GM13977 (cell line): ENCODE data around the gene PIEZO1.

Experiments used
- DNase-seq: peaks from one replicate; pipeline ENCODE4 v3.0.0; 2012; ENCODE audit warnings: low spot score
- in situ Hi-C: fragments of 300-500 bp; cut with MboI; formaldehyde crosslinking; loops from one replicate; pipeline ENCODE4 v1.12.0; 2022; ENCODE audit warnings: low sequenced_read_pairs, low pct_unique_long_range_greater_than_20kb, mixed read lengths, inconsistent platforms; ENCODE audit not compliant: unreplicated experiment
- TF ChIP-seq, protein P1 (sequence below): IDR thresholded peaks from 2 replicates; pipeline ENCODE4 v1.5.1; 2012; ENCODE audit warnings: mild to moderate bottlenecking, control low read depth; ENCODE audit not compliant: insufficient read depth; ENCODE audit errors: extremely low read depth, missing control alignments

PIEZO1 gene

DNA sequence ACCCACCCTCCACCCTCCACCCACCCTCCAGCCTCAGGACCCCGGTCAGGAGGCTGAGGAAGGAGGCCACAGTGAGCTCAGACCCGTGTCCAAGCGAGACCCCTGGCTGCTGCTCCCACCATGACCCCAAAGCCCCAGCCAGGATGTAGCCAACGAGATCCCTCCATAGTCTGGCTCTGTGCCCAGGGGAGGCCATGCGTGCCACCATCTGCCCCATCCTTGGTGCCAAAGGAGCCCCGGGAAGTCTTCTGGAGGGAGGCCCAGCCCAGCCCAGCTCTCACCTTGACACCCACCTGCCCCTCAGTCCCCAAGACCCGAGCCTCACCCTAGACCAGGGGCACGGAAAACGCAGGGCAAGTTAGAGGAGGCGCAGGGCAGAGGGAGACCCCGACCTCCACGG, 34.2 kb downstream of the PIEZO1 start:
- in situ Hi-C loops: no loop called here
- TF ChIP-seq, protein P1, sequence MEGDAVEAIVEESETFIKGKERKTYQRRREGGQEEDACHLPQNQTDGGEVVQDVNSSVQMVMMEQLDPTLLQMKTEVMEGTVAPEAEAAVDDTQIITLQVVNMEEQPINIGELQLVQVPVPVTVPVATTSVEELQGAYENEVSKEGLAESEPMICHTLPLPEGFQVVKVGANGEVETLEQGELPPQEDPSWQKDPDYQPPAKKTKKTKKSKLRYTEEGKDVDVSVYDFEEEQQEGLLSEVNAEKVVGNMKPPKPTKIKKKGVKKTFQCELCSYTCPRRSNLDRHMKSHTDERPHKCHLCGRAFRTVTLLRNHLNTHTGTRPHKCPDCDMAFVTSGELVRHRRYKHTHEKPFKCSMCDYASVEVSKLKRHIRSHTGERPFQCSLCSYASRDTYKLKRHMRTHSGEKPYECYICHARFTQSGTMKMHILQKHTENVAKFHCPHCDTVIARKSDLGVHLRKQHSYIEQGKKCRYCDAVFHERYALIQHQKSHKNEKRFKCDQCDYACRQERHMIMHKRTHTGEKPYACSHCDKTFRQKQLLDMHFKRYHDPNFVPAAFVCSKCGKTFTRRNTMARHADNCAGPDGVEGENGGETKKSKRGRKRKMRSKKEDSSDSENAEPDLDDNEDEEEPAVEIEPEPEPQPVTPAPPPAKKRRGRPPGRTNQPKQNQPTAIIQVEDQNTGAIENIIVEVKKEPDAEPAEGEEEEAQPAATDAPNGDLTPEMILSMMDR: no peak

DNA sequence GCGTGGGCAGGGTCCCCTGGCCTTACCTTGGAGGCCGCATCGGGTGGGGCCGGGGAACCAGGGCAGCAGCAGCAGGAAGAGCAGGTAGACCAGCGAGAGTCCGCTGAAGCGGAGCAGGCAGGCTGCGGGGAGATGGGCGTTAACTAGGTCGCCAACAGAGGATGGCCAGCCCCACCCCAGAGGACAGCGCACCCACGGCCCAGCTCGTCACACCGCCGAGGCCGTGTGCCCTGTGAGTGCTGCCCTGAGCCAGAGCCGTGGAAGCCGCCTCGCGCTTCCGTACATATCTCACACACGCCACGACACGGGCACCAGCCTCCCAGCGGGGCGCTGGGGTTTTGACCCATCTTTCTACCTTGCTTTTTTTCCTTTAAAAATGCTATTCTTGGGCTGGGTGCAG, 35.7 kb downstream of the PIEZO1 start:
- no peak for DNase-seq
- in situ Hi-C loops: no loop called here
- TF ChIP-seq, protein P1: no peak

More for the DNA sequence above, 34.2 kb downstream of the PIEZO1 start:
- DNase-seq: no peak

DNA sequence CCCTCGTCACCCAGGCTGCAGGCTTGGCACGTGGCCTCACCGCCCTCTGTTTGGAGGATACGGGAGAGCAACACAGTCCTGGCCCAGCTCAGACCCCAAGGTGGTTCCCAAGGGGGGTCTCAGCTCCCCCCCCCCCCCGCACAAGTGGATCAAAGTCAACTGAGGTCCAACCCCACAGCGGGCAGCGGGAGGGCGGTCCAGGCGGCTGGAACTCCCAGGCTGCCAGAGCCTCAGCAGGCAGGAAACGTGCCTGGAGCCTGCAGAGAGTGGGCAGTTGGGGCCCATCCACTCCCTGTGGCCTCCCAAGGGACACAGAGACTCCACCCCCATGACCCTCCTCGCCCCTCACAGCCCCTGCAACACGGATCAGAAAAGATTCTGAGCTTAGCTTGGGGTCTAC, 36.7 kb downstream of the PIEZO1 start:
- TF ChIP-seq, protein P1: no peak
- DNase-seq: no peak
- in situ Hi-C loops: no loop called here

DNA sequence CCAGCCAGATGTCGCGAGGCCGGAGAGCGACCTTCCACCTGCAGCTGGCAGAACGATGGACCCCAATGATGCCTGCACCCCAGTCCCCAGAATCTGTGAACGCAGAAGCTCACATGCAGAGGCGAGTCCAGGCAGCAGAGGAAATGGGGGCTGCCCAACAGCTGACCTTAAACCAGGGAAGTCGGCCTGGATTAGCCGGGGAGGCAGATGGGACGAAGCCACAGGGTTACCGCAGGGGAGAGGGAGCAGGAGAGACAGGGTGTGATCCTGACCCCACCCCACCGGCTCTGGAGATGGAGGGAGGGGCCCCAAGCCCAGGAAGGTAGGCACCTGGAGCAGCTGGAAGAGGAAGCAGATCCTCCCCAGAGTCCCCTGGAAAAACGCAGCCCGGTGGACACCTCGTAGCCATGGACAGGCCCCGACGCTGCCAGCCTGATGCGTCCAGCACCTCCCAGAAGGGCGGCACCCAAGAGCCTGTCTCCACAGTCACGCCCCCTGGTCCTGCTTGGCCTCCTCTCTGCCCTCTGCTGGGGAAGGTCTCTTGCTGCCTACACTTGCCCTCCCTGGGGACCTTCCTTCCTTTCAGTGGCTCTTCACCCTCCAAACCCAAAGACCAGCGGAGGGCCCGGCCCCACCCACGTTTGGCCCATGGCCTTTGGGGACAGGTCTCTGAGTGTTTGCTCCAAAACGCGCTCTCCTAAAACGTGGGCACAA, 37.3 kb downstream of the PIEZO1 start:
- TF ChIP-seq, protein P1: peak; percentile 39
- DNase-seq: peak; percentile 74
- in situ Hi-C loops: no loop called here

DNA sequence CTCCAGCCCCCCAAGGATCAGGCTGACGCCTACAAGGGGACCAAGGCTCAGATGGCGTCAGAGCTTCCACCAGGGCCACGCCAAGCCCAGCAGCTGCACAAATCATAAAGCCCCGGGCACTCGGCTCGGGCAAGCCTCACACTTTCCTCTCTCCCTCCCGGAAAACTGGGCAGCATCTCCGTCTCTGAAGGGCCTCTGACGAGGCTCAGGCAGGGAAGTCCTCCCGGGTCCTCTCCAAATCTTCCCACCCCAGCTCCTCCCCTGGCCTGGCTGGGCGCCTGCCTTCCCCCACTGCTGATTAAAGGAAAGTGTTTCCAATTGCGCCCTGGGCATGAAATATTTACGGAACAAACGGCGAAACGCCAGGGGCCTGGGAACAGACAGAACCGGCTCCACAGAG, 38.5 kb downstream of the PIEZO1 start:
- no peak for DNase-seq
- TF ChIP-seq, protein P1: no peak
- in situ Hi-C loops: no loop called here

DNA sequence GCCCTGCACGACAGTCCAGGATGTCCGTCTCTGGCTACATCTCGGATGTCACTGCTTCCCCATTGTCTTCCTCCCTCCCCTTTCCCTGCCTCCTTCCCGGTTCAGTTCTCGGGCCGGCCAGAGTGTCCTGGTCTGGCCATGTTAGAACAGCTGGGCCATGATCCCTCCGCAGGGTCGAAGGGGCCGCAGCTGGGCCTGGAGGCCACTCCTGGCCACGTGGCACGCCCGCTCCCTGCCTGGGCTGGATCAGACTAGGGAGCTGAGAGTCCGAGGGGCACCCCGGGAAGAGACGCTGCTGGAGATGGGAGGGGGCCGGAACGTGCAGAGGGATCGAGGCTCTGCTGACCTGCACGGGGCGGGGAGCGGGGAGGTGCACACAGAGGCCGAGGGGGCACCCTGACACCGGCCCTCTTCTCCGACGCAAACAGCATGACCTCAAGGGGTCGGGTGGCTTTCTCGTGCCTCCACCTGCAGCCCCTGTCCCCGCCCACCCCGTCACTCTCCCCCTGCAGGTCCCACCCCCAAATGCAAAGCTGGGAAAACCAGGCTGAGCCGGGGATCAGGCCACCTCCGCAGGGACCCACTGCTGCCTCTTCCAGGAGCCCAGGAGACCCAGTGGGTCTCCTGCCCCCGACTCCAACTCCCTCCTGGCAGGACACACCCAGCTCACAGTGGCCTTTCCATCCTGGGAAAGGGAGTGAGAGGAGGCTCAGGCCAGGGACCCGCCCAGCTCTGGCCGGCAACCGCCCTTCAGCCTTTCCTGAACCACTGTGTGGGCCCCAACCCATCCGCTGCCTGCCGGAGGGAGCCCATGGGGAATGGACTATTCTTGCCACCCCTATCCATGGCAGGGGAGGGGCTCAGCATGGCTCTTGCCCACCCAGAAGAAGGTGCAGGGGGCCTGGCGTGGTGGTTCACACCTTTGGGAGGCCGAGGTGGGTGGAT, 40.2 kb downstream of the PIEZO1 start:
- TF ChIP-seq, protein P1: no peak
- in situ Hi-C loops: no loop called here
- DNase-seq: no peak
